Measurements from ENCODE around the gene DIO3. TPM values are rescaled to one million over a fixed set of nuclear protein-coding genes. Genes with fewer than 3 reads are reported as not detected.

Gene DIO3
- total RNA-seq, 1 experiment from 2014 or later, result 4.4 TPM

DNA sequence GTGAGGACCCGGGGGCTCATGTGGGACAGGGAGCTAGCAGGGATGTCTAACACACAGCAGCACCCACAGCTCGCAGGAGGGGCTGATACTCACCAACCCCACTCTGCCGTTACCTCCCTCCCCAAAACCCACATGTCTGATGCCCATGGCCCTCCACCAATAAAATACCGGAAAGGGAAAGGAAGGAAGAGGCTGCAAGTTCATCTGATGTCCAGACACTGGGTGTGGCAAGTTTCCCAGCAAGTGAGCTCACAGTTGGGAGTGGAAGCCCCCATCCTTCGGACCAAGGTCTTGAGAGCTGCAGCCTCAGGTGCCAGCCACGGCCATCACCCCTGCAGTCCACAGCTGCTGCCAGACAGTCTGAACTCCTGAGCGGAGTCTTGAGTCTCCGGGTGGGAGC, 39.3 kb upstream of the DIO3 start:
- ChIA-PET POLR2A (no interaction called here), CTCF (no interaction called here)
- ATAC-seq, result no peak
- no peaks in the 10 kb centered on the region for H3K27me3 ChIP-seq (ENCODE audit: control insufficient read depth, insufficient read depth, low read length)
- H3K9me3 ChIP-seq (ENCODE audit: control insufficient read depth, insufficient read depth, low read depth, low read length), result no peaks in the 10 kb centered on the region
- H3K4me3 ChIP-seq (ENCODE audit: low read depth in 2 of 2, low read length in 2 of 2), result no peak overlapping the region
- no peaks in the 10 kb centered on the region for H3K36me3 ChIP-seq (ENCODE audit: control insufficient read depth, insufficient read depth, low read length)
- BruUV-seq (replicated peaks), result no TSS peak
- no peak overlapping the region for H3K27ac ChIP-seq (ENCODE audit: low read length)
- DNase-seq (ENCODE audit: low read depth, low spot score), result no peak
- TF ChIP-seq TCF7L2 (IDR thresholded peaks at IDR 0.05; ENCODE audit: low read depth, low read length) (no peak), POLR2AphosphoS5 (IDR thresholded peaks at IDR 0.05; ENCODE audit: low read depth, low read length) (no peak)
- intact Hi-C loops (cut with micrococcal nuclease; ENCODE audit: unreplicated experiment), result no loop called here
- in situ Hi-C loops (cut with HindIII; ENCODE audit: low pct_unique_long_range_greater_than_20kb, low sequenced_read_pairs), result no loop called here
- no peaks in the 10 kb centered on the region for H3K4me1 ChIP-seq (ENCODE audit: control insufficient read depth, insufficient read depth, low read length)

DNA sequence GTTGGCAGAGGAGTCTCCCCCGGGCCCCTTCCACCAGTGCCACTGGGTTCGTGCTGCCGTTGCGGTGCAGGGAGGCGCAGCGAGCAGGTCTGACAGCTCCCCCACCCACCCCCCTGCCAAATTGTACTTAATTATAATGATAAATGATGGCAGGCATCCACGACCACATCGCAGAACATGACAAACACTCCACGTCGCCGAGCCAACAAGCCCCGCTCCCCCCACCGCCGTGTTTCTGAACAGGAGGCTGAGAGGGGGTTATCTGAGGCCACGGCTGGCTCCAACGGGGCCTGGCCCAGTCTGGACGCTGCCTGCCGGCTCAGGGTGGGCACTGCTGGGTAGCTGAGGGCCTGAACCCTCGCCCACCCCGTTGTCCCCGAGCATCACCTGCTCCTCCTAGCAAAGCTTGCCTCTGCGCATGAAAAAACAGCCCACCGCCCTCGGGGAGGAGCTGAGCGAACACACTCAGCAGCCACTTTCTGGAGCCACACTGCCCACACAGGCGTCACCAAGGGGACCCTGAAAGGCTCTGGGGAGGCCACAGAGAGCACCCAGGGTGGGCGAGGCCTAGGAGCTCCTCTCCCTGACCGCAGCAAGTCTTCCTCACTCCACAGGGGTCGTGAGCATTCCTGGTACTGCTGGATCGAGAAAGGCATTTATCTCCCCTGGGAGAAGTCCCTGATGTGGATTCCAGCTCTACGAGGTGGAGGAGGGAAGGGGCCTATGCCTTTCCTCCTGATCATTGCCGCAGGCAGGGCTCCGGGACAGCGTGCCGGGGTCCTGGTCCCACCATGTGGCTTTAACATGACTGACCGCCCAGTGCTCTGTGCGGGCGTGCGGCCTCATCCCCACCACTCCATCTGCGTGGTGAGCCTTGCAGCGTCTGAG, 35.4 kb upstream of the DIO3 start:
- TF ChIP-seq, protein P1, sequence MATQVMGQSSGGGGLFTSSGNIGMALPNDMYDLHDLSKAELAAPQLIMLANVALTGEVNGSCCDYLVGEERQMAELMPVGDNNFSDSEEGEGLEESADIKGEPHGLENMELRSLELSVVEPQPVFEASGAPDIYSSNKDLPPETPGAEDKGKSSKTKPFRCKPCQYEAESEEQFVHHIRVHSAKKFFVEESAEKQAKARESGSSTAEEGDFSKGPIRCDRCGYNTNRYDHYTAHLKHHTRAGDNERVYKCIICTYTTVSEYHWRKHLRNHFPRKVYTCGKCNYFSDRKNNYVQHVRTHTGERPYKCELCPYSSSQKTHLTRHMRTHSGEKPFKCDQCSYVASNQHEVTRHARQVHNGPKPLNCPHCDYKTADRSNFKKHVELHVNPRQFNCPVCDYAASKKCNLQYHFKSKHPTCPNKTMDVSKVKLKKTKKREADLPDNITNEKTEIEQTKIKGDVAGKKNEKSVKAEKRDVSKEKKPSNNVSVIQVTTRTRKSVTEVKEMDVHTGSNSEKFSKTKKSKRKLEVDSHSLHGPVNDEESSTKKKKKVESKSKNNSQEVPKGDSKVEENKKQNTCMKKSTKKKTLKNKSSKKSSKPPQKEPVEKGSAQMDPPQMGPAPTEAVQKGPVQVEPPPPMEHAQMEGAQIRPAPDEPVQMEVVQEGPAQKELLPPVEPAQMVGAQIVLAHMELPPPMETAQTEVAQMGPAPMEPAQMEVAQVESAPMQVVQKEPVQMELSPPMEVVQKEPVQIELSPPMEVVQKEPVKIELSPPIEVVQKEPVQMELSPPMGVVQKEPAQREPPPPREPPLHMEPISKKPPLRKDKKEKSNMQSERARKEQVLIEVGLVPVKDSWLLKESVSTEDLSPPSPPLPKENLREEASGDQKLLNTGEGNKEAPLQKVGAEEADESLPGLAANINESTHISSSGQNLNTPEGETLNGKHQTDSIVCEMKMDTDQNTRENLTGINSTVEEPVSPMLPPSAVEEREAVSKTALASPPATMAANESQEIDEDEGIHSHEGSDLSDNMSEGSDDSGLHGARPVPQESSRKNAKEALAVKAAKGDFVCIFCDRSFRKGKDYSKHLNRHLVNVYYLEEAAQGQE (IDR thresholded peaks at IDR 0.05; ENCODE audit: insufficient read depth in 1 of 2, low read depth in 2 of 2, low read length in 1 of 2), result no peak
- TF ChIP-seq SIN3A (IDR thresholded peaks at IDR 0.05; ENCODE audit: borderline replicate concordance, insufficient read depth, low read depth, low read length), result no peak
- TF ChIP-seq TCF7L2 (IDR thresholded peaks at IDR 0.05; ENCODE audit: low read depth, low read length), result no peak
- no peaks in the 10 kb centered on the region for H3K36me3 ChIP-seq (ENCODE audit: control insufficient read depth, insufficient read depth, low read length)
- intact Hi-C loops (cut with micrococcal nuclease; ENCODE audit: unreplicated experiment) (no loop called here), in situ Hi-C loops (cut with HindIII; ENCODE audit: low pct_unique_long_range_greater_than_20kb, low sequenced_read_pairs) (no loop called here)
- no peak overlapping the region for H3K27ac ChIP-seq (ENCODE audit: low read length)
- ChIA-PET POLR2A (no interaction called here), CTCF (no interaction called here)
- no peak overlapping the region for H3K4me3 ChIP-seq (ENCODE audit: low read depth in 2 of 2, low read length in 2 of 2)
- BruUV-seq (replicated peaks), result no TSS peak
- ATAC-seq (no peak), DNase-seq (ENCODE audit: low read depth, low spot score) (no peak)
- H3K27me3 ChIP-seq (ENCODE audit: control insufficient read depth, insufficient read depth, low read length), result no peaks in the 10 kb centered on the region
- no peaks in the 10 kb centered on the region for H3K9me3 ChIP-seq (ENCODE audit: control insufficient read depth, insufficient read depth, low read depth, low read length)
- no peaks in the 10 kb centered on the region for H3K4me1 ChIP-seq (ENCODE audit: control insufficient read depth, insufficient read depth, low read length)

DNA sequence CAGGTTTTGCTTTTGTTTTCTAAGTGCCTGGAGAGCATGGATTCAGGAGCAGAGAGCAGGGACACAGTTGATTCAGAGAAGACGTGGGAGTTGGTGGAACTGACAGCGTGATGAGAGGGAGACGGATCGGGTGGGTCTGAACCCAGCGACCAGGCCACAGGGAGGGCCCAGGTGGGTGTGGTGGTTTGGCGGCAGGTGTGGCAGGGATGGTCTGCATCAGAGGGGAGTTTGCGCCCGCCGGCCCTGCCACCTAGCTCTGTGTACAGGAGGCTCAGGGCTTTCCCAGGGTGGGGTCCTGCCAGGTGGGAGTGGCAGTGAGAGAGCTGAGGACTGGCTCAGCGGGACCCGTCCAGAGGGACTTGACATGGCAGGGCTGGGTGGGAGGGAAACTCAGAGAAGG, 33.3 kb upstream of the DIO3 start:
- no peaks in the 10 kb centered on the region for H3K27me3 ChIP-seq (ENCODE audit: control insufficient read depth, insufficient read depth, low read length)
- no peaks in the 10 kb centered on the region for H3K4me1 ChIP-seq (ENCODE audit: control insufficient read depth, insufficient read depth, low read length)
- DNase-seq (ENCODE audit: low read depth, low spot score), result no peak
- TF ChIP-seq, protein P1 (IDR thresholded peaks at IDR 0.05; ENCODE audit: insufficient read depth in 1 of 2, low read depth in 2 of 2, low read length in 1 of 2), result no peak
- TF ChIP-seq POLR2AphosphoS5 (IDR thresholded peaks at IDR 0.05; ENCODE audit: low read depth, low read length) (no peak), SIN3A (IDR thresholded peaks at IDR 0.05; ENCODE audit: borderline replicate concordance, insufficient read depth, low read depth, low read length) (no peak), TCF7L2 (IDR thresholded peaks at IDR 0.05; ENCODE audit: low read depth, low read length) (no peak)
- TF ChIP-seq, protein P2, sequence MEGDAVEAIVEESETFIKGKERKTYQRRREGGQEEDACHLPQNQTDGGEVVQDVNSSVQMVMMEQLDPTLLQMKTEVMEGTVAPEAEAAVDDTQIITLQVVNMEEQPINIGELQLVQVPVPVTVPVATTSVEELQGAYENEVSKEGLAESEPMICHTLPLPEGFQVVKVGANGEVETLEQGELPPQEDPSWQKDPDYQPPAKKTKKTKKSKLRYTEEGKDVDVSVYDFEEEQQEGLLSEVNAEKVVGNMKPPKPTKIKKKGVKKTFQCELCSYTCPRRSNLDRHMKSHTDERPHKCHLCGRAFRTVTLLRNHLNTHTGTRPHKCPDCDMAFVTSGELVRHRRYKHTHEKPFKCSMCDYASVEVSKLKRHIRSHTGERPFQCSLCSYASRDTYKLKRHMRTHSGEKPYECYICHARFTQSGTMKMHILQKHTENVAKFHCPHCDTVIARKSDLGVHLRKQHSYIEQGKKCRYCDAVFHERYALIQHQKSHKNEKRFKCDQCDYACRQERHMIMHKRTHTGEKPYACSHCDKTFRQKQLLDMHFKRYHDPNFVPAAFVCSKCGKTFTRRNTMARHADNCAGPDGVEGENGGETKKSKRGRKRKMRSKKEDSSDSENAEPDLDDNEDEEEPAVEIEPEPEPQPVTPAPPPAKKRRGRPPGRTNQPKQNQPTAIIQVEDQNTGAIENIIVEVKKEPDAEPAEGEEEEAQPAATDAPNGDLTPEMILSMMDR (IDR thresholded peaks at IDR 0.05), result no peak
- no peak overlapping the region for H3K4me3 ChIP-seq (ENCODE audit: low read depth in 2 of 2, low read length in 2 of 2)
- CTCF ChIA-PET, result no interaction called here
- in situ Hi-C loops (cut with HindIII; ENCODE audit: low pct_unique_long_range_greater_than_20kb, low sequenced_read_pairs), result no loop called here
- ATAC-seq, result no peak
- no TSS peak for BruUV-seq (replicated peaks)
- intact Hi-C loops (cut with micrococcal nuclease; ENCODE audit: unreplicated experiment), result no loop called here
- no peaks in the 10 kb centered on the region for H3K36me3 ChIP-seq (ENCODE audit: control insufficient read depth, insufficient read depth, low read length)
- H3K27ac ChIP-seq (ENCODE audit: low read length), result no peak overlapping the region
- POLR2A ChIA-PET, result no interaction called here
- no peaks in the 10 kb centered on the region for H3K9me3 ChIP-seq (ENCODE audit: control insufficient read depth, insufficient read depth, low read depth, low read length)
